Stomach (tissue), 9 donors: ENCODE results near the gene LYRM4. TPM values are rescaled to one million over a fixed set of nuclear protein-coding genes. Genes with fewer than 3 reads are reported as not detected.

Experiments
- DNase-seq, 2 donors: peaks; one replicate each; pipeline versions ENCODE4 v3.0.0 to v3.0.0-alpha.2; 2013 to 2019
- H3K27ac ChIP-seq, 5 donors: fragments of 200-600 bp in 4 of 5; sonication (generic) in 4 of 5; one replicate each; pipeline ENCODE4 v1.5.1; 2013 to 2019; ENCODE audit warnings: mild to moderate bottlenecking in 1 of 5, moderate library complexity in 1 of 5
- H3K27me3 ChIP-seq, 3 donors: fragments of 200-600 bp; sonication (generic); one replicate each; pipeline ENCODE4 v1.5.1; 2017 to 2019; ENCODE audit warnings: mixed run types in 1 of 3
- H3K36me3 ChIP-seq, 4 donors: fragments of 200-600 bp; sonication (generic); 1 replicate in 3 of 4; 2 replicates in 1 of 4; pipeline ENCODE4 v1.5.1; 2016 to 2019
- H3K4me1 ChIP-seq, 4 donors: fragments of 200-600 bp; sonication (generic); one replicate each; pipeline ENCODE4 v1.5.1; 2016 to 2019
- H3K4me3 ChIP-seq, 4 donors: fragments of 200-600 bp; sonication (generic) in 3 of 4; one replicate each; pipeline ENCODE4 v1.5.1; 2016 to 2019; ENCODE audit warnings: mild to moderate bottlenecking in 1 of 4
- H3K9me3 ChIP-seq, 4 donors: fragments of 200-600 bp; sonication (generic); one replicate each; pipeline ENCODE4 v1.5.1; 2016 to 2019
- EP300 ChIP-seq: sonication (generic); formaldehyde crosslinking; IDR thresholded peaks from one replicate; pipeline ENCODE4 v1.6.1; 2017; ENCODE audit warnings: antibody characterized with exemption
- POLR2A ChIP-seq, 4 donors: fragments of 450-650 bp; IDR thresholded peaks; one replicate each; pipeline ENCODE4 v1.6.1; 2016; ENCODE audit warnings: antibody characterized with exemption in 4 of 4, control low read depth in 2 of 4, mild to moderate bottlenecking in 1 of 4, moderate library complexity in 1 of 4
- POLR2AphosphoS5 ChIP-seq, 3 donors: sonication (generic); formaldehyde crosslinking; IDR thresholded peaks; one replicate each; pipeline ENCODE4 v1.6.1; 2016; ENCODE audit warnings: antibody characterized with exemption in 3 of 3
- WGBS, 5 donors: extraction: QIAGEN DNeasy Blood & Tissue Kit in 3 of 5; methylation state at CpG; one replicate each; pipeline versions ENCODE4 v1.1.5 to v1.1.7; 2013 to 2018; 5-methylcytosine and 5-hydroxymethylcytosine counted together
- intact Hi-C: fragments of 100-400 bp; cut with DNase I; formaldehyde crosslinking; loops from one replicate; pipeline ENCODE4 v1.15.1; 2023; ENCODE audit warnings: low total_unique reads
- polyA plus RNA-seq, 3 donors: library from polyadenylated mRNA; stranded (reverse); fragments of 200-250 nt; gene quantifications; one replicate each; pipeline ENCODE4 v1.2.3, GENCODE V29; 2013
- total RNA-seq, 5 donors: library from RNA; depleted of rRNA; stranded (reverse); fragments of >200 nt; gene quantifications; one replicate each; pipeline versions ENCODE4 v1.1.0 to v1.2.3, GENCODE V29; 2014 to 2016
- TF ChIP-seq, protein P1 (sequence below), 7 experiments: fragments of 450-650 bp in 4 of 7; fragments of 200-600 bp in 3 of 7; sonication (generic) in 3 of 7; IDR thresholded peaks; one replicate each; pipeline ENCODE4 v1.5.1; 2016 to 2019; ENCODE audit warnings: antibody characterized with exemption in 7 of 7, control low read depth in 2 of 7, mild to moderate bottlenecking in 1 of 7
- donor health status: healthy with polysubstance abuse.
- donor health status: Bipolar disorder and iron deficiency.
- donor health status: healthy.

LYRM4 gene
- total and polyA plus RNA-seq, 8 donors, result 0.58 to 31.4 (median 18.5) TPM; not detected in 1

- H3K36me3 ChIP-seq, result no peaks in the 10 kb centered on the region
- no peak overlapping the region for H3K27ac ChIP-seq
- no peak overlapping the region for H3K4me3 ChIP-seq
- DNase-seq, result no peak
- intact Hi-C loops, result no loop called here
- H3K9me3 ChIP-seq, result no peaks in the 10 kb centered on the region
- TF ChIP-seq, protein P1, sequence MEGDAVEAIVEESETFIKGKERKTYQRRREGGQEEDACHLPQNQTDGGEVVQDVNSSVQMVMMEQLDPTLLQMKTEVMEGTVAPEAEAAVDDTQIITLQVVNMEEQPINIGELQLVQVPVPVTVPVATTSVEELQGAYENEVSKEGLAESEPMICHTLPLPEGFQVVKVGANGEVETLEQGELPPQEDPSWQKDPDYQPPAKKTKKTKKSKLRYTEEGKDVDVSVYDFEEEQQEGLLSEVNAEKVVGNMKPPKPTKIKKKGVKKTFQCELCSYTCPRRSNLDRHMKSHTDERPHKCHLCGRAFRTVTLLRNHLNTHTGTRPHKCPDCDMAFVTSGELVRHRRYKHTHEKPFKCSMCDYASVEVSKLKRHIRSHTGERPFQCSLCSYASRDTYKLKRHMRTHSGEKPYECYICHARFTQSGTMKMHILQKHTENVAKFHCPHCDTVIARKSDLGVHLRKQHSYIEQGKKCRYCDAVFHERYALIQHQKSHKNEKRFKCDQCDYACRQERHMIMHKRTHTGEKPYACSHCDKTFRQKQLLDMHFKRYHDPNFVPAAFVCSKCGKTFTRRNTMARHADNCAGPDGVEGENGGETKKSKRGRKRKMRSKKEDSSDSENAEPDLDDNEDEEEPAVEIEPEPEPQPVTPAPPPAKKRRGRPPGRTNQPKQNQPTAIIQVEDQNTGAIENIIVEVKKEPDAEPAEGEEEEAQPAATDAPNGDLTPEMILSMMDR (IDR thresholded peaks at IDR 0.05), result no peak
- TF ChIP-seq POLR2AphosphoS5 (IDR thresholded peaks at IDR 0.05), result no peak
- TF ChIP-seq POLR2A (IDR thresholded peaks at IDR 0.05), result no peak
- TF ChIP-seq EP300, result no peak
- H3K4me1 ChIP-seq, result peaks cover 0 to 12% (median 0%) of the 10 kb centered on the region in 4 donors
- 81 to 92% (median 86%) methylated on average over 9 of the region's 9 CpGs for WGBS, 5 donors
- H3K27me3 ChIP-seq, result no peaks in the 10 kb centered on the region
Measured at GRCh38 chr6:5152460-5152859, 108.3 kb downstream of the LYRM4 start.

DNA sequence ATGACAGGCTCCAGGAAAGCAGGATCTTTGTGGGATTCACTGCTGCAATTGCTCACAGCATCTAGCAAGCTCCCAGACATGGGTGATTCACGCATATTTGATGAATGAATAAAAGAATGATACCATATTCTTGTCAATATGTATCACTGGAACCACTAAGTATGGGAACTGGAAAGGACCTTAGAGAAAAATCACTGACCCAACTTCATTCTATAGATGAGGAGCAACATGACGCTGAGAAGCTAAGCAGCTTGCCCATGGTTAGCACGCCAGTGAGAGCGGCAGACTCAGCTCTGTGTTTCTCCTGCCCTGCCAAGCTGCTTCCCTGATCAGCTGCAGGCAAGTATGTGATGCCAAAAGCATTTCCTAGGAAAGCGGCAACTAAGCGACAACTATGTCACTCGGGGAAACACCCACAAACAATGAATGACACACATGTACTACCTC, 108.8 kb downstream of the LYRM4 start:
- DNase-seq, result no peak
- Histone ChIP-seq H3K9me3 (no peaks in the 10 kb centered on the region), H3K27me3 (no peaks in the 10 kb centered on the region), H3K4me1 (peaks cover 0 to 12% (median 0%) of the 10 kb centered on the region in 4 donors), H3K4me3 (no peak overlapping the region), H3K27ac (no peak overlapping the region), H3K36me3 (no peaks in the 10 kb centered on the region)
- intact Hi-C loops, result no loop called here
- WGBS, 5 donors, result 72 to 90% (median 80%) methylated on average over 7 of the region's 7 CpGs
- TF ChIP-seq EP300, result no peak

GRCh38 chr6:5151360-5151954, 109.3 kb downstream of the LYRM4 start:
- Histone ChIP-seq H3K36me3 (no peaks in the 10 kb centered on the region), H3K9me3 (no peaks in the 10 kb centered on the region), H3K4me1 (peaks cover 0 to 12% (median 0%) of the 10 kb centered on the region in 4 donors), H3K27ac (no peak overlapping the region), H3K4me3 (no peak overlapping the region), H3K27me3 (no peaks in the 10 kb centered on the region)
- no peak for DNase-seq
- intact Hi-C loops, result no loop called here
- TF ChIP-seq POLR2A (IDR thresholded peaks at IDR 0.05) (no peak), EP300 (no peak), POLR2AphosphoS5 (IDR thresholded peaks at IDR 0.05) (no peak)
- TF ChIP-seq, protein P1 (IDR thresholded peaks at IDR 0.05), result no peak
- WGBS, 5 donors, result 39 to 60% (median 44%) methylated on average over 9 of the region's 9 CpGs

GRCh38 chr6:5150551-5151075, 110.1 kb downstream of the LYRM4 start:
- TF ChIP-seq, protein P1 (IDR thresholded peaks at IDR 0.05), result no peak
- TF ChIP-seq EP300, result no peak
- TF ChIP-seq POLR2A (IDR thresholded peaks at IDR 0.05), result no peak
- TF ChIP-seq POLR2AphosphoS5 (IDR thresholded peaks at IDR 0.05), result no peak
- H3K9me3 ChIP-seq, result no peaks in the 10 kb centered on the region
- H3K4me3 ChIP-seq, result no peak overlapping the region
- no peak for DNase-seq
- peaks cover 0 to 12% (median 0%) of the 10 kb centered on the region in 4 donors for H3K4me1 ChIP-seq
- intact Hi-C loops, result no loop called here
- no peaks in the 10 kb centered on the region for H3K36me3 ChIP-seq
- H3K27me3 ChIP-seq, result no peaks in the 10 kb centered on the region
- WGBS, 5 donors, result 86 to 95% (median 90%) methylated on average over 3 of the region's 3 CpGs
- no peak overlapping the region for H3K27ac ChIP-seq

GRCh38 chr6:5149891-5150290, 110.9 kb downstream of the LYRM4 start:
- Histone ChIP-seq H3K9me3 (no peaks in the 10 kb centered on the region), H3K27me3 (no peaks in the 10 kb centered on the region), H3K36me3 (no peaks in the 10 kb centered on the region), H3K27ac (no peak overlapping the region), H3K4me1 (peaks cover 0 to 12% (median 0%) of the 10 kb centered on the region in 4 donors), H3K4me3 (no peak overlapping the region)
- 83 to 93% (median 89%) methylated on average over 6 of the region's 6 CpGs for WGBS, 5 donors
- no peak for DNase-seq
- intact Hi-C loops, result loop anchor here (10.0 kb wide), 2 partner anchors 155 to 1395 kb away; no protein-coding TSS in a partner anchor
- TF ChIP-seq EP300 (no peak), POLR2AphosphoS5 (IDR thresholded peaks at IDR 0.05) (no peak), POLR2A (IDR thresholded peaks at IDR 0.05) (no peak)
- TF ChIP-seq, protein P1 (IDR thresholded peaks at IDR 0.05), result no peak
